ENCODE data around the gene SMG6.

The SMG6 gene

GRCh38 chr17:2230877-2231276 lies 72.7 kb downstream of the SMG6 start:
- no peak for DNase-seq
- H3K27me3 Mint-ChIP-seq: no peaks in the 10 kb centered on the region
- no peak overlapping the region for H3K4me3 Mint-ChIP-seq
- peaks cover 5 to 17% of the 10 kb centered on the region in 2 donors for H3K4me1 Mint-ChIP-seq (ENCODE audit: low read depth in 2 of 2)
- peaks cover 15% of the 10 kb centered on the region for H3K36me3 Mint-ChIP-seq (ENCODE audit: insufficient read depth)
- no peak for ATAC-seq (replicated peaks)
- H3K27ac Mint-ChIP-seq: peak overlapping the region in 1 of 2 donors; percentile 32
- H3K9me3 Mint-ChIP-seq: no peaks in the 10 kb centered on the region

GRCh38 chr17:2227025-2227699 lies 76.4 kb downstream of the SMG6 start:
- DNase-seq (no peak), ATAC-seq (replicated peaks) (no peak)
- H3K27me3 Mint-ChIP-seq: no peaks in the 10 kb centered on the region
- H3K36me3 Mint-ChIP-seq (ENCODE audit: insufficient read depth): peaks cover 15% of the 10 kb centered on the region
- H3K27ac Mint-ChIP-seq: peak overlapping the region; percentile 11 to 30
- H3K4me3 Mint-ChIP-seq: no peak overlapping the region
- H3K9me3 Mint-ChIP-seq: no peaks in the 10 kb centered on the region
- H3K4me1 Mint-ChIP-seq (ENCODE audit: low read depth in 2 of 2): peaks cover 19 to 35% of the 10 kb centered on the region in 2 donors

GRCh38 chr17:2223617-2223927 lies 80.0 kb downstream of the SMG6 start:
- peaks cover 10% of the 10 kb centered on the region for H3K36me3 Mint-ChIP-seq (ENCODE audit: insufficient read depth)
- peaks cover 19 to 30% of the 10 kb centered on the region in 2 donors for H3K4me1 Mint-ChIP-seq (ENCODE audit: low read depth in 2 of 2)
- H3K4me3 Mint-ChIP-seq: peak overlapping the region; percentile 54 to 65
- H3K27me3 Mint-ChIP-seq: no peaks in the 10 kb centered on the region
- H3K27ac Mint-ChIP-seq: peak overlapping the region; percentile 80 to 87
- DNase-seq (no peak), ATAC-seq (replicated peaks) (no peak)
- H3K9me3 Mint-ChIP-seq: no peaks in the 10 kb centered on the region

- H3K4me3 Mint-ChIP-seq: peak overlapping the region; percentile 54 to 65
- DNase-seq (peak; percentile 79 to 80 (median 79)), ATAC-seq (replicated peaks) (peak; percentile 97)
- peak overlapping the region; percentile 80 to 87 for H3K27ac Mint-ChIP-seq
- no peaks in the 10 kb centered on the region for H3K9me3 Mint-ChIP-seq
- H3K36me3 Mint-ChIP-seq (ENCODE audit: insufficient read depth): peaks cover 7% of the 10 kb centered on the region
- H3K4me1 Mint-ChIP-seq (ENCODE audit: low read depth in 2 of 2): peaks cover 20 to 30% of the 10 kb centered on the region in 2 donors
- H3K27me3 Mint-ChIP-seq: no peaks in the 10 kb centered on the region
These were observed 80.5 kb downstream of the SMG6 start for GRCh38 chr17:2222901-2223616.

- ATAC-seq (replicated peaks) (no peak), DNase-seq (no peak)
- Mint-ChIP-seq H3K36me3 (ENCODE audit: insufficient read depth) (peaks cover 7% of the 10 kb centered on the region), H3K9me3 (no peaks in the 10 kb centered on the region), H3K4me3 (peak overlapping the region; percentile 54 to 61), H3K4me1 (ENCODE audit: low read depth in 2 of 2) (peaks cover 20 to 25% of the 10 kb centered on the region in 2 donors), H3K27ac (no peak overlapping the region), H3K27me3 (no peaks in the 10 kb centered on the region)
These were observed 81.3 kb downstream of the SMG6 start for GRCh38 chr17:2222301-2222700.

- no peak overlapping the region for H3K27ac Mint-ChIP-seq
- no peak overlapping the region for H3K4me3 Mint-ChIP-seq
- ATAC-seq (replicated peaks): no peak
These were observed 85.2 kb downstream of the SMG6 start for GRCh38 chr17:2218426-2218825.

GRCh38 chr17:2215616-2216364 lies 87.8 kb downstream of the SMG6 start:
- ATAC-seq (replicated peaks) (peak; percentile 96), DNase-seq (peak; percentile 57 to 63 (median 61))
- Mint-ChIP-seq H3K4me3 (peak overlapping the region; percentile 67 to 71), H3K4me1 (ENCODE audit: low read depth in 2 of 2) (peaks cover 32 to 42% of the 10 kb centered on the region in 2 donors), H3K36me3 (ENCODE audit: insufficient read depth) (peaks cover 8% of the 10 kb centered on the region), H3K27me3 (no peaks in the 10 kb centered on the region), H3K27ac (peak overlapping the region; percentile 93 to 98), H3K9me3 (no peaks in the 10 kb centered on the region)

More at GRCh38 chr17:2218426-2218825, 85.2 kb downstream of the SMG6 start:
- H3K36me3 Mint-ChIP-seq (ENCODE audit: insufficient read depth): peaks cover 11% of the 10 kb centered on the region
- peaks cover 35 to 41% of the 10 kb centered on the region in 2 donors for H3K4me1 Mint-ChIP-seq (ENCODE audit: low read depth in 2 of 2)
- no peaks in the 10 kb centered on the region for H3K9me3 Mint-ChIP-seq
- H3K27me3 Mint-ChIP-seq: no peaks in the 10 kb centered on the region
- no peak for DNase-seq

- no peaks in the 10 kb centered on the region for H3K9me3 Mint-ChIP-seq
- H3K36me3 Mint-ChIP-seq (ENCODE audit: insufficient read depth): peaks cover 12% of the 10 kb centered on the region
- ATAC-seq (replicated peaks): no peak
- DNase-seq: no peak
- H3K27ac Mint-ChIP-seq: peak overlapping the region; percentile 93 to 98
- peak overlapping the region; percentile 67 to 71 for H3K4me3 Mint-ChIP-seq
- H3K27me3 Mint-ChIP-seq: no peaks in the 10 kb centered on the region
- H3K4me1 Mint-ChIP-seq (ENCODE audit: low read depth in 2 of 2): peaks cover 32 to 45% of the 10 kb centered on the region in 2 donors
These were observed 88.5 kb downstream of the SMG6 start for GRCh38 chr17:2214929-2215615.

- Mint-ChIP-seq H3K36me3 (ENCODE audit: insufficient read depth) (peaks cover 12% of the 10 kb centered on the region), H3K9me3 (no peaks in the 10 kb centered on the region), H3K4me3 (peak overlapping the region; percentile 67 to 71), H3K27ac (peak overlapping the region; percentile 93 to 98), H3K4me1 (ENCODE audit: low read depth in 2 of 2) (peaks cover 32 to 45% of the 10 kb centered on the region in 2 donors), H3K27me3 (no peaks in the 10 kb centered on the region)
- DNase-seq (no peak), ATAC-seq (replicated peaks) (no peak)
These were observed 89.3 kb downstream of the SMG6 start for GRCh38 chr17:2214047-2214928.

- Mint-ChIP-seq H3K36me3 (ENCODE audit: insufficient read depth) (peaks cover 12% of the 10 kb centered on the region), H3K9me3 (no peaks in the 10 kb centered on the region), H3K4me1 (ENCODE audit: low read depth in 2 of 2) (peaks cover 31 to 45% of the 10 kb centered on the region in 2 donors), H3K4me3 (peak overlapping the region in 1 of 2 donors; percentile 71), H3K27ac (peak overlapping the region; percentile 93 to 98), H3K27me3 (no peaks in the 10 kb centered on the region)
- ATAC-seq (replicated peaks): no peak
- no peak for DNase-seq
These were observed 90.2 kb downstream of the SMG6 start for GRCh38 chr17:2213291-2213960.

- DNase-seq: no peak
- Mint-ChIP-seq H3K4me3 (peak overlapping the region in 1 of 2 donors; percentile 20), H3K36me3 (ENCODE audit: insufficient read depth) (peaks cover 12% of the 10 kb centered on the region), H3K9me3 (no peaks in the 10 kb centered on the region), H3K27ac (peak overlapping the region; percentile 93 to 98), H3K4me1 (ENCODE audit: low read depth in 2 of 2) (peaks cover 30 to 45% of the 10 kb centered on the region in 2 donors), H3K27me3 (no peaks in the 10 kb centered on the region)
- no peak for ATAC-seq (replicated peaks)
These were observed 91.1 kb downstream of the SMG6 start for GRCh38 chr17:2212400-2212981.

Measured in effector memory CD8-positive, alpha-beta T cell (primary cell).